K562 (cell line): Measurements from ENCODE around the gene C3AR1. TPM values are rescaled to one million over a fixed set of nuclear protein-coding genes. Genes with fewer than 3 reads are reported as not detected.

Experiments
- ARNT ChIP-seq, 2 experiments: fragments of 450-650 bp; IDR thresholded peaks; 2 replicates each; pipeline ENCODE4 v1.6.1; 2016; ENCODE audit warnings: mild to moderate bottlenecking in 1 of 2
- BMI1 ChIP-seq: fragments of 150-350 bp; IDR thresholded peaks from 2 replicates; pipeline ENCODE4 v1.6.1; 2014; ENCODE audit warnings: low read length
- BRD4 ChIP-seq: fragments of 200-600 bp; sonication (generic); IDR thresholded peaks from 2 replicates; pipeline ENCODE4 v1.6.1; 2017; ENCODE audit warnings: inconsistent platforms
- KDM2B ChIP-seq: fragments of 250-450 bp; sonication (Bioruptor Pico); IDR thresholded peaks from 2 replicates; pipeline ENCODE4 v1.8.0; 2021; ENCODE audit warnings: mild to moderate bottlenecking, moderate library complexity
- MAZ ChIP-seq, 2 experiments: fragments of 450-650 bp in 1 of 2; sonication (generic) in 1 of 2; formaldehyde crosslinking; IDR thresholded peaks in 1 of 2; conservative IDR thresholded peaks in 1 of 2; 2 replicates each; pipeline versions ENCODE4 v1.4.0 to v1.5.0; 2020; ENCODE audit warnings: mild to moderate bottlenecking in 1 of 2, missing genetic modification reagents in 1 of 2
- NELFE ChIP-seq: IDR thresholded peaks from 2 replicates; pipeline ENCODE4 v1.6.1; 2011; ENCODE audit warnings: mild to moderate bottlenecking; ENCODE audit not compliant: insufficient read depth, insufficient read length
- PHF21A ChIP-seq: fragments of 450-650 bp; IDR thresholded peaks from 2 replicates; pipeline ENCODE4 v1.6.1; 2017; ENCODE audit warnings: low read depth, borderline replicate concordance
- RBM34 ChIP-seq: fragments of 200-400 bp; formaldehyde crosslinking; IDR thresholded peaks from 2 replicates; pipeline ENCODE4 v1.6.1; 2018; ENCODE audit warnings: low read length, borderline replicate concordance; ENCODE audit not compliant: insufficient read depth
- RNF2 ChIP-seq: sonication (generic); IDR thresholded peaks from 2 replicates; pipeline ENCODE4 v1.6.1; 2016
- SIN3B ChIP-seq: fragments of 450-650 bp; IDR thresholded peaks from 2 replicates; pipeline ENCODE4 v1.6.1; 2017; ENCODE audit warnings: low read depth, mild to moderate bottlenecking, moderate library complexity
- SMARCA5 ChIP-seq: fragments of 450-650 bp; IDR thresholded peaks from 2 replicates; pipeline ENCODE4 v1.6.1; 2016
- SREBF2 ChIP-seq: sonication (generic); formaldehyde crosslinking; IDR thresholded peaks from 2 replicates; pipeline ENCODE4 v1.4.0; 2020; ENCODE audit warnings: mild to moderate bottlenecking, missing genetic modification reagents
- TAF9B ChIP-seq: fragments of 450-650 bp; IDR thresholded peaks from 2 replicates; pipeline ENCODE4 v1.6.1; 2018; ENCODE audit warnings: mild to moderate bottlenecking; ENCODE audit not compliant: partially characterized antibody
- TOE1 ChIP-seq, 2 experiments: fragments of 450-650 bp in 1 of 2; sonication (generic) in 1 of 2; formaldehyde crosslinking in 1 of 2; IDR thresholded peaks; 2 replicates each; pipeline versions ENCODE4 v1.7.1 to v1.8.0; 2016 to 2022; ENCODE audit warnings: borderline replicate concordance in 2 of 2, mild to moderate bottlenecking in 2 of 2, antibody characterized with exemption in 1 of 2, inconsistent platforms in 1 of 2, low read depth in 1 of 2, missing genetic modification reagents in 1 of 2, moderate library complexity in 1 of 2
- ZNF134 ChIP-seq: fragments of 250-450 bp; sonication (Bioruptor Pico); conservative IDR thresholded peaks from 2 replicates; pipeline ENCODE4 v1.4.0; 2020
- ZNF3 ChIP-seq: fragments of 250-450 bp; sonication (Bioruptor Pico); IDR thresholded peaks from 2 replicates; pipeline ENCODE4 v1.5.0; 2021; ENCODE audit warnings: mild to moderate bottlenecking, moderate library complexity
- ZNF589 ChIP-seq: fragments of 200-800 bp; sonication (Bioruptor generic); IDR thresholded peaks from 2 replicates; pipeline ENCODE4 v1.6.1; 2016; ENCODE audit warnings: low read depth, missing genetic modification characterization, missing compliant biosample characterization
- polyA plus RNA-seq, 8 experiments: library from polyadenylated mRNA; depleted of rRNA in 4 of 8; stranded (reverse) in 5 of 8; unstranded in 3 of 8; fragments of >200 nt; fragmentation: Nextera tagmentation in 2 of 8; fragmentation: Illumina TruSeq in 1 of 8; extraction: Ambion mirVana in 2 of 8; extraction: Trizol in 1 of 8; gene quantifications; 2 replicates each; pipeline versions ENCODE4 v1.2.1 to v1.2.3, GENCODE V29; 2011 to 2014; ENCODE audit warnings: inconsistent platforms in 1 of 8, missing spikeins in 1 of 8
- total RNA-seq, 7 experiments: library from RNA; depleted of rRNA in 6 of 7; stranded (reverse); fragments of >200 nt in 6 of 7; fragmentation: Illumina TruSeq in 2 of 7; extraction: Trizol in 2 of 7; gene quantifications; 2 replicates each; pipeline versions ENCODE4 v1.2.1 to v1.2.3, GENCODE V29; 2011 to 2021; ENCODE audit warnings: low replicate concordance in 1 of 7
- TF ChIP-seq, protein P1 (sequence below), 3 experiments: fragments of 200-800 bp in 1 of 3; sonication (Bioruptor generic) in 1 of 3; sonication (generic) in 1 of 3; formaldehyde crosslinking in 1 of 3; IDR thresholded peaks; 2 replicates each; pipeline versions ENCODE4 v1.6.1 to v1.8.0; 2016 to 2022; ENCODE audit warnings: mild to moderate bottlenecking in 2 of 3, missing compliant biosample characterization in 2 of 3, missing genetic modification characterization in 2 of 3, missing genetic modification reagents in 1 of 3
- TF ChIP-seq, protein P2 (sequence below), 2 experiments: fragments of 450-650 bp; IDR thresholded peaks; 2 replicates each; pipeline ENCODE4 v1.6.1; 2018; ENCODE audit warnings: mild to moderate bottlenecking in 2 of 2, low read depth in 1 of 2; ENCODE audit not compliant: partially characterized antibody in 2 of 2
- TF ChIP-seq, protein P3 (sequence below): fragments of 150-350 bp; IDR thresholded peaks from 2 replicates; pipeline ENCODE4 v1.6.1; 2014; ENCODE audit warnings: low read depth, mild to moderate bottlenecking, low read length, borderline replicate concordance

The C3AR1 gene
- total and polyA plus RNA-seq, 9 of the 15 experiments (the other 6 are each of a cell fraction or from before 2014, with no cell fraction given) = 2.2 to 12.9 (median 5.3) TPM

GRCh38 chr12:8026291-8026900 is 39.8 kb downstream of the C3AR1 start (continued):
- TF ChIP-seq KDM2B (CRISPR knock-in tag) = no peak
- 0 out of 2 replicates have a peak, but pooled peaks have one; percentile 23 for TF ChIP-seq SIN3B
- TF ChIP-seq TOE1 (IDR thresholded peaks at IDR 0.05; ENCODE audit: borderline replicate concordance) = no peak
- TF ChIP-seq TOE1 (CRISPR knock-in tag; IDR thresholded peaks at IDR 0.05; ENCODE audit: borderline replicate concordance, low read depth) = no peak
- no peak for TF ChIP-seq SMARCA5
- TF ChIP-seq, protein P1, sequence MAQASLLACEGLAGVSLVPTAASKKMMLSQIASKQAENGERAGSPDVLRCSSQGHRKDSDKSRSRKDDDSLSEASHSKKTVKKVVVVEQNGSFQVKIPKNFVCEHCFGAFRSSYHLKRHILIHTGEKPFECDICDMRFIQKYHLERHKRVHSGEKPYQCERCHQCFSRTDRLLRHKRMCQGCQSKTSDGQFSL (CRISPR knock-in tag; IDR thresholded peaks at IDR 0.05) = no peak
- TF ChIP-seq, protein P1 (tag; IDR thresholded peaks at IDR 0.05) = no peak
- TF ChIP-seq MAZ (CRISPR knock-in tag; conservative IDR thresholded peaks at IDR 0.05 in 1 of 2, IDR thresholded peaks at IDR 0.05 in 1 of 2) = no peak
- TF ChIP-seq ZNF589 (CRISPR knock-in tag) = no peak
- no peak for TF ChIP-seq BRD4
- no peak for TF ChIP-seq SREBF2 (CRISPR knock-in tag)
- no peak for TF ChIP-seq ZNF134 (CRISPR knock-in tag)
- TF ChIP-seq, protein P2, sequence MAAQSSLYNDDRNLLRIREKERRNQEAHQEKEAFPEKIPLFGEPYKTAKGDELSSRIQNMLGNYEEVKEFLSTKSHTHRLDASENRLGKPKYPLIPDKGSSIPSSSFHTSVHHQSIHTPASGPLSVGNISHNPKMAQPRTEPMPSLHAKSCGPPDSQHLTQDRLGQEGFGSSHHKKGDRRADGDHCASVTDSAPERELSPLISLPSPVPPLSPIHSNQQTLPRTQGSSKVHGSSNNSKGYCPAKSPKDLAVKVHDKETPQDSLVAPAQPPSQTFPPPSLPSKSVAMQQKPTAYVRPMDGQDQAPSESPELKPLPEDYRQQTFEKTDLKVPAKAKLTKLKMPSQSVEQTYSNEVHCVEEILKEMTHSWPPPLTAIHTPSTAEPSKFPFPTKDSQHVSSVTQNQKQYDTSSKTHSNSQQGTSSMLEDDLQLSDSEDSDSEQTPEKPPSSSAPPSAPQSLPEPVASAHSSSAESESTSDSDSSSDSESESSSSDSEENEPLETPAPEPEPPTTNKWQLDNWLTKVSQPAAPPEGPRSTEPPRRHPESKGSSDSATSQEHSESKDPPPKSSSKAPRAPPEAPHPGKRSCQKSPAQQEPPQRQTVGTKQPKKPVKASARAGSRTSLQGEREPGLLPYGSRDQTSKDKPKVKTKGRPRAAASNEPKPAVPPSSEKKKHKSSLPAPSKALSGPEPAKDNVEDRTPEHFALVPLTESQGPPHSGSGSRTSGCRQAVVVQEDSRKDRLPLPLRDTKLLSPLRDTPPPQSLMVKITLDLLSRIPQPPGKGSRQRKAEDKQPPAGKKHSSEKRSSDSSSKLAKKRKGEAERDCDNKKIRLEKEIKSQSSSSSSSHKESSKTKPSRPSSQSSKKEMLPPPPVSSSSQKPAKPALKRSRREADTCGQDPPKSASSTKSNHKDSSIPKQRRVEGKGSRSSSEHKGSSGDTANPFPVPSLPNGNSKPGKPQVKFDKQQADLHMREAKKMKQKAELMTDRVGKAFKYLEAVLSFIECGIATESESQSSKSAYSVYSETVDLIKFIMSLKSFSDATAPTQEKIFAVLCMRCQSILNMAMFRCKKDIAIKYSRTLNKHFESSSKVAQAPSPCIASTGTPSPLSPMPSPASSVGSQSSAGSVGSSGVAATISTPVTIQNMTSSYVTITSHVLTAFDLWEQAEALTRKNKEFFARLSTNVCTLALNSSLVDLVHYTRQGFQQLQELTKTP (IDR thresholded peaks at IDR 0.05; ENCODE audit: low read depth in 1 of 2, partially characterized antibody in 2 of 2) = no peak
- TF ChIP-seq RNF2 = no peak
- no peak for TF ChIP-seq ZNF3 (CRISPR knock-in tag)
- peak; percentile 46 for TF ChIP-seq TAF9B
- TF ChIP-seq, protein P3, sequence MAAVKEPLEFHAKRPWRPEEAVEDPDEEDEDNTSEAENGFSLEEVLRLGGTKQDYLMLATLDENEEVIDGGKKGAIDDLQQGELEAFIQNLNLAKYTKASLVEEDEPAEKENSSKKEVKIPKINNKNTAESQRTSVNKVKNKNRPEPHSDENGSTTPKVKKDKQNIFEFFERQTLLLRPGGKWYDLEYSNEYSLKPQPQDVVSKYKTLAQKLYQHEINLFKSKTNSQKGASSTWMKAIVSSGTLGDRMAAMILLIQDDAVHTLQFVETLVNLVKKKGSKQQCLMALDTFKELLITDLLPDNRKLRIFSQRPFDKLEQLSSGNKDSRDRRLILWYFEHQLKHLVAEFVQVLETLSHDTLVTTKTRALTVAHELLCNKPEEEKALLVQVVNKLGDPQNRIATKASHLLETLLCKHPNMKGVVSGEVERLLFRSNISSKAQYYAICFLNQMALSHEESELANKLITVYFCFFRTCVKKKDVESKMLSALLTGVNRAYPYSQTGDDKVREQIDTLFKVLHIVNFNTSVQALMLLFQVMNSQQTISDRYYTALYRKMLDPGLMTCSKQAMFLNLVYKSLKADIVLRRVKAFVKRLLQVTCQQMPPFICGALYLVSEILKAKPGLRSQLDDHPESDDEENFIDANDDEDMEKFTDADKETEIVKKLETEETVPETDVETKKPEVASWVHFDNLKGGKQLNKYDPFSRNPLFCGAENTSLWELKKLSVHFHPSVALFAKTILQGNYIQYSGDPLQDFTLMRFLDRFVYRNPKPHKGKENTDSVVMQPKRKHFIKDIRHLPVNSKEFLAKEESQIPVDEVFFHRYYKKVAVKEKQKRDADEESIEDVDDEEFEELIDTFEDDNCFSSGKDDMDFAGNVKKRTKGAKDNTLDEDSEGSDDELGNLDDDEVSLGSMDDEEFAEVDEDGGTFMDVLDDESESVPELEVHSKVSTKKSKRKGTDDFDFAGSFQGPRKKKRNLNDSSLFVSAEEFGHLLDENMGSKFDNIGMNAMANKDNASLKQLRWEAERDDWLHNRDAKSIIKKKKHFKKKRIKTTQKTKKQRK = 0 out of 2 replicates have a peak, but pooled peaks have one; percentile 13
- TF ChIP-seq ARNT (IDR thresholded peaks at IDR 0.05) = 0 out of 4 replicates have a peak, but pooled peaks of 1 of the 2 experiments have one; percentile 24
- no peak for TF ChIP-seq BMI1
- TF ChIP-seq PHF21A = no peak
- no peak for TF ChIP-seq RBM34
- TF ChIP-seq NELFE = no peak
